NCI-H446 (cell line): ENCODE results near the gene MLF2.

Source experiments
- DNase-seq, 2 experiments: peaks; one replicate each; lab custom pipeline; 2025; lab: John Stamatoyannopoulos, UW

MLF2 gene

GRCh38 chr12:6752921-6753771, at the start of gene MLF2:
Gene MLF2 (minus strand): TSS chr12:6753141. CDS start chr12:6752334, 807 bp downstream.
- DNase-seq: peak; percentile 97 to 99

- DNase-seq: no peak
Observed at GRCh38 chr12:6799147-6799546, 46.2 kb upstream of the MLF2 start.

GRCh38 chr12:6796576-6796975, 43.6 kb upstream of the MLF2 start:
- no peak for DNase-seq

- no peak for DNase-seq
Observed at GRCh38 chr12:6795088-6795487, 42.1 kb upstream of the MLF2 start.

GRCh38 chr12:6792522-6793201, 39.7 kb upstream of the MLF2 start:
- no peak for DNase-seq

- no peak for DNase-seq
Observed at GRCh38 chr12:6791931-6792520, 39.1 kb upstream of the MLF2 start.

- no peak for DNase-seq
Observed at GRCh38 chr12:6790496-6791150, 37.7 kb upstream of the MLF2 start.

GRCh38 chr12:6788972-6789924, 36.3 kb upstream of the MLF2 start, which contains the start of gene CD4:
Gene CD4 (plus strand): TSS chr12:6789528. CDS start chr12:6800139, 10,611 bp downstream.
- DNase-seq: no peak

- DNase-seq: no peak
Observed at GRCh38 chr12:6787309-6787708, 34.4 kb upstream of the MLF2 start.

- no peak for DNase-seq
Observed at GRCh38 chr12:6786416-6787094, 33.6 kb upstream of the MLF2 start.

- no peak for DNase-seq
Observed at GRCh38 chr12:6784761-6785160, 31.8 kb upstream of the MLF2 start.

GRCh38 chr12:6784296-6784695, 31.4 kb upstream of the MLF2 start:
- no peak for DNase-seq

- DNase-seq: no peak
Observed at GRCh38 chr12:6783828-6784227, 30.9 kb upstream of the MLF2 start.

- DNase-seq: no peak
Observed at GRCh38 chr12:6782850-6783566, 30.1 kb upstream of the MLF2 start.

- no peak for DNase-seq
Observed at GRCh38 chr12:6782119-6782518, 29.2 kb upstream of the MLF2 start.

- no peak for DNase-seq
Observed at GRCh38 chr12:6780573-6780972, 27.6 kb upstream of the MLF2 start.

- no peak for DNase-seq
Observed at GRCh38 chr12:6779708-6780432, 26.9 kb upstream of the MLF2 start.

GRCh38 chr12:6778574-6779550, 25.9 kb upstream of the MLF2 start:
- DNase-seq: peak; percentile 95 to 96
